K562 (cell line): ENCODE data around the gene HOXC4.

Experiments
- RBBP5 ChIP-seq: fragments of 200-600 bp; sonication (generic); IDR thresholded peaks from 2 replicates; pipeline ENCODE4 v1.6.1; 2012; ENCODE audit warnings: borderline replicate concordance, mild to moderate bottlenecking, low read length, control low read depth, inconsistent platforms; ENCODE audit not compliant: insufficient read depth, poor library complexity, severe bottlenecking
- SAP30 ChIP-seq: fragments of 200-600 bp; sonication (generic); IDR thresholded peaks from 2 replicates; pipeline ENCODE4 v1.6.1; 2012; ENCODE audit warnings: borderline replicate concordance, low read depth, mild to moderate bottlenecking, moderate library complexity, low read length, control low read depth, inconsistent platforms; ENCODE audit not compliant: insufficient read depth, poor library complexity, severe bottlenecking
- SP2 ChIP-seq: IDR thresholded peaks from 2 replicates; pipeline ENCODE4 v1.6.1; 2011; ENCODE audit warnings: mild to moderate bottlenecking, low read depth, low read length, moderate library complexity; ENCODE audit not compliant: poor library complexity, severe bottlenecking; ENCODE audit errors: extremely low read depth

GRCh38 chr12:54047160-54047963 is 6.3 kb upstream of the HOXC4 start:
- no peak for TF ChIP-seq RBBP5
- no peak for TF ChIP-seq SP2
- TF ChIP-seq SAP30: no peak
